Endometrium (tissue), 2 donors: ENCODE data around the gene OLFM4.
"Not testable (repeated sequence)": the region's sequence is repeated elsewhere in the genome, so short reads cannot be mapped to it uniquely, and the experiment has no call there.

Experiments
- FAIRE-seq: peaks from 2 replicates; lab custom pipeline; 2012; peaks lifted over from hg19 to GRCh38; lab: Jason Lieb, UNC
- donor health status: control.
- donor health status: control.

The OLFM4 gene, protein sequence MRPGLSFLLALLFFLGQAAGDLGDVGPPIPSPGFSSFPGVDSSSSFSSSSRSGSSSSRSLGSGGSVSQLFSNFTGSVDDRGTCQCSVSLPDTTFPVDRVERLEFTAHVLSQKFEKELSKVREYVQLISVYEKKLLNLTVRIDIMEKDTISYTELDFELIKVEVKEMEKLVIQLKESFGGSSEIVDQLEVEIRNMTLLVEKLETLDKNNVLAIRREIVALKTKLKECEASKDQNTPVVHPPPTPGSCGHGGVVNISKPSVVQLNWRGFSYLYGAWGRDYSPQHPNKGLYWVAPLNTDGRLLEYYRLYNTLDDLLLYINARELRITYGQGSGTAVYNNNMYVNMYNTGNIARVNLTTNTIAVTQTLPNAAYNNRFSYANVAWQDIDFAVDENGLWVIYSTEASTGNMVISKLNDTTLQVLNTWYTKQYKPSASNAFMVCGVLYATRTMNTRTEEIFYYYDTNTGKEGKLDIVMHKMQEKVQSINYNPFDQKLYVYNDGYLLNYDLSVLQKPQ

DNA sequence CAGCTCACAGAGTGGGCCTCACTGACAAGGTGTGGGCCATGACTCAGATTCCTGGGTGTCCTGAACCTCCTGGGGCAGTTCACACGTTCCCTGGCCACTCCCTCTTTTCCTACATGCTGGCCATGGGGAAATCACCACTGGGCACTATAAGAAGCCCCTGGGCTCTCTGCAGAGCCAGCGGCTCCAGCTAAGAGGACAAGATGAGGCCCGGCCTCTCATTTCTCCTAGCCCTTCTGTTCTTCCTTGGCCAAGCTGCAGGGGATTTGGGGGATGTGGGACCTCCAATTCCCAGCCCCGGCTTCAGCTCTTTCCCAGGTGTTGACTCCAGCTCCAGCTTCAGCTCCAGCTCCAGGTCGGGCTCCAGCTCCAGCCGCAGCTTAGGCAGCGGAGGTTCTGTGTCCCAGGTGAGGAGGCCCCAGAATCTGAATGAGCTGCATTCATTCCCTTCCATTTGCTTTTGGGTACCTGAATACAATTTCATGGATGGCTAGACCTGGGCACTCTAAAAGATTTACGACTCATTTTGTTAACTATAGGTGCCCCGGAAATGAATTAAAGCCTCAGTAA, at the start of gene OLFM4:
OLFM4 (plus strand) TSS at position 177 of the 567 bp plus-strand sequence; CDS start at position 201, 24 bp downstream.
- no peak for FAIRE-seq

DNA sequence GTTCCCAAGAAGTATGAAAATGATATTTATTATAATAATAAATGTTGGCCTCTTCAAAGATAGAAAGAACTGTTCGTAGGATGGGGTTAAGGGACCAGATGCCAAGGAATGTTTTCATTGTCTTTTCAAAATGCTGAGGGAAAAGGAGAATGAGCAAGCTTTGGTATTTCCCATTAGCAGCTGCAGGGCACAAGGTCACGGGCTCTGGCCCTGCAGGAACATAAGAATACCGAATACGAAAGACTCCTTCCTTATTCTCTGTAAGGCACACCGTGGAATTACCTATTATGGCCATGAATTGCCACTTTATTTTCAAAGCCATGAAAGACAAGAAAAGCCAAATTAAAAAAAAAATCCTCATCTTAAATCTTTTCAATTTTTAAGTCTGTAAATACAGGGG, 49.6 kb upstream of the OLFM4 start:
- FAIRE-seq: no peak

DNA sequence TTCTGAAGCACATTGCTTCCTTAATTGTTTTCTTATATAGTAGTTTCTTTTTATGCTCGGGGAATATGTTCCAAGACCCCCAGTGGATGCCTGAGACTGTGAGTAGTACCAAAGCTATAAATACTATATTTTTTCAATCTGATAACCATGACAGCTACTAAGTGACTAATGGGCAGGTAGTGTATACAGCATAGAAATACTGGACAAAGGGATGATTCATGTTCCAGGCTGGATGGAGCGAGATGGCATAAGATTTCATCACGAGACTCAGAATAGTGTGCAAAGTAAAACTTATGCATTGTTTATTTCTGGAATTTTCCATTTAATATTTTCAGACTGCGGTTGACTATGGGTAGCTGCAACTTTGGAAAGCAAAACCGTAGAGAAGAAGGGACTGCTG, 47.9 kb upstream of the OLFM4 start:
- FAIRE-seq: no peak

DNA sequence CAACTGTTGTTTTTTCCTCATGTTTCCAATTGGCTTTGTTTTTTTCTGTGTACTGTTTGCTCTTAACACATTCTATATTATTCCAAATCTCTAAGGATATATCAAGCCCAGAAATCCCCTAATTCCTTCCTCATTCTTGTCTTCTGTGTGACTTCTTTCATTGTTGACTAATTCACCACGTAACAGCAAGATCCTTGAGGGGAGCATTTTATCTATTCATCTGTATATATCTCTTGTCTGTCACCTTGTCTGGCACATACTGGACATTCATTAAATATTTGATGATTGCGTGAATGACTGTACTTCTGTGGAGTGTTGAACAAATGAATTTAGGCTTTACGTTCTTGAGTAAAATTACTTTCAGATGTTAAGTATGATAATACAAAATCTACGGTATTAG, 44.8 kb upstream of the OLFM4 start:
- no peak for FAIRE-seq

DNA sequence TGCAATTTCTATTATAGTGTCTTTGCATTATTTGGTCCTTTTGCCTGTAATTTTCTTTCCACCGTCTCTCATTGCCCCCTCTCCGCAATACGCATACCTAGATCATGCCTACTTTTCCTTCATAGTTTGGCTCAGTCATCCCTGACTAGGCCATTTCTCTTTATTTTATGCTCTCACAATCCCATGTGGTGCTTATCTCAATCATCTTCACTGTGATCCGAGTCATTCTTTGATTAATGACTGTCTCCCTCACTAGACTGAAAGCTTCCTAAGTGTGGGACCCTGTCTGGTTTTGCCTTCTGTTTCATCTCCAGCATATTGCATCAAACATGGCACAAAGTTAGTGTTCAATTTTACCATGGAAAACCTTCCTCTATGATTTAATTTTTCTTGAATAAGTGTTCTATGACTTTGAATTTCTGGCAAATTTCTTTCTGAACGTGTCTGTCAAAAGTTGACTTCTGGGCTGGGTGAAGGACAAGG, 43.7 kb upstream of the OLFM4 start:
- no peak for FAIRE-seq

DNA sequence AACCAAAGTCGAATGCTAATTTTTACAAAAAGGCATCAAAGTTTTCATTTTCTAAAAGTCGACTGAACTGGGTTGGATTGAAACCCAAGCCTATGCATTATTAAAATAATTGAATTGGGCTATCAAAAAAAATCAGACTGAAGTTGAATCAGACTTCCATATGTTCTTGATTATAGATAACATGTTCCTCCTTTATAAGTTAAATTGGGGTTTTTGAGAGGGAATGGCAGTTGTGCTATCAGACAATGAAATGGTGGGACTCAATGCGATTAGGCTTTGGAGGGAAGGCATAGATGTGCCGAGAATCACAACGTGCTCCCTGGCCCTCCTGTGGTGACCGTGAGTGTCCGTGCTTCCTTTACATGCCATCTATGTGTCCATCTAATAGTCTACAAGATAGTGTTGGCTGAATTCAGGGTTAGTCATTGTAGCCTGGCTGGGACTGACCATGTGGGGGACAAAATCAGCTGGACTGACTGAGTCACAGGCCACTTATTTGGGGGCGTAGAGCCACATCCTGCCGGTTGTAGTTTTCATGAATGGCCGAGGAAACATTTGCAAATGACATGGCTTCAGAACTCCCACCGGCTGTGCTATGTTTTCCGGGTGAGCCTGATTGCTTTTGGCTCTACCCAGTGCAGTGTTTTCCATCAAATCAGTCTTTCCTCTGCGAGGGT, 37.1 kb upstream of the OLFM4 start:
- no peak for FAIRE-seq

DNA sequence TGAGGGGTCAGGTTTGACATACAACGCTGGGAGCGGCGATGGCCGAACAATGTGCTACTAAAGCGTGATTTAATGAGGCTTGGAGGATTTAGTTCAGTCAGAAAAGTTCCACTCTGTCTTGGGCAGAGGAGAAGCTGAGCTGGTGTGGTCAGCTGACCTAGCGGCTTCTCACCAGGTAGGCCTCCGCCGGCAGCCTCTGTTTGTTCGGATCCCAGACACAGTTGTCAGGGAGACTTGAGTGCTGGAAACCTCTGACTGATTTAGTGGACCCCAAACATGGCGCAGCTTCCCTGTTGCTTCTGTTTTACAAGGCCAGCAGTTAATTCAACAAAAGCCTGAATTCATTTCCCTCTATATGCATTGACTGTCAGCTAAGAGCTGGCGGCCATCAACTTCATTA, 36.5 kb upstream of the OLFM4 start:
- no peak for FAIRE-seq

DNA sequence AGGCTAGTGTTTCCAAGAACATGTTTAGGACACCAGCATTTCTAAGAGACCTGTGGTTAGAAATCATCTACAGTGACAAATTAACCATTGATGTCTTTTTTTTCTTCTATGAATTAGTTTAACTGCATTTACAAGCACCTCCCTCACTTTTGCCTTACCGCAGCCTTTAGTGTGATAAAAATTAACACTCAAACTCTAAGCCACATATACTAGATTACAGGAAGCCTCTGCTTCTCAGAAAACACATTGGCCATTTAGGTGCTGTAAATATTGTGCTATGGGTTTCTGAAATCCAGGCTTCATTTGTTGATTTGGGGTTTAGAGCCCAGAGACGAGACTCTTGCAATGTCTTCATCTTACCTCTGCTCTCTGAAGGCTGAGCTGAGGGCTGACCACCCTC, 34.6 kb upstream of the OLFM4 start:
- FAIRE-seq: no peak

DNA sequence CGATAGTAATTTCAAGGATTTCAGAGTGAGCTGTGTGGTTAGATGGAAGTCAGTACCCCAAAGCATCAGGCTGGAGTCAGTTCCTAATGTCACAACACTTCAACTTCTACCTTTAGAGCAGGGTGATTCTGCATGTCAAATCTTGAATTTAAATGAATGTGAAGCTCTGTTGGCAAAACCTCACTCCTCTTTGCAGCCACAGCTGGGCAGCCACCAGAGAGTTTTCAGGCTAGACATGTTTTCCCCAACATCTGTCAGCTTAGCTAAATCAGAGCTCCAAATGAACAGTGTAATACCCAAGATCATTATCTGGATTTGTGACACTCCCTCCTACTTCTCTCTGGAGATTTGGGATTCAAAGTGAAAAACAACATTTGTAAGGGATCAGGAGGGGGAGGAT, 33.7 kb upstream of the OLFM4 start:
- no peak for FAIRE-seq

DNA sequence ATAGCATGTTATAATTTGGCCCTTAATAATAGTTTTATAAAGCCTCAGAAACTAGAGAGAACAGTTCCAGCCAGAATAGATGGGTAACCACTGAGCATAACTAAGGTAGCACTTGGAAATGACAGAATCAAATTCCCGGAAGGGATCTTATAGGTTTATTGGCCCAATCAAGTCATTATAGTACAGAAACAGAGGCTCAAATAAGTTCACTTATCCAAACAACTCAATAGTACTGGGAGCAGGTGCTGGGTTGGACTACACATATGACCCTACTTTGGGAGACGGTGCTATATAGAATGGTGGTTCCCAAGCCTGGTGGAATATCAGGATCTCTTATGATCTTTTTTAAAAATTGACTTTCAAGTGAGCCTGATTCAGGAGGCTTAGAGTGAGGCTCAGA, 32.7 kb upstream of the OLFM4 start:
- FAIRE-seq: no peak

DNA sequence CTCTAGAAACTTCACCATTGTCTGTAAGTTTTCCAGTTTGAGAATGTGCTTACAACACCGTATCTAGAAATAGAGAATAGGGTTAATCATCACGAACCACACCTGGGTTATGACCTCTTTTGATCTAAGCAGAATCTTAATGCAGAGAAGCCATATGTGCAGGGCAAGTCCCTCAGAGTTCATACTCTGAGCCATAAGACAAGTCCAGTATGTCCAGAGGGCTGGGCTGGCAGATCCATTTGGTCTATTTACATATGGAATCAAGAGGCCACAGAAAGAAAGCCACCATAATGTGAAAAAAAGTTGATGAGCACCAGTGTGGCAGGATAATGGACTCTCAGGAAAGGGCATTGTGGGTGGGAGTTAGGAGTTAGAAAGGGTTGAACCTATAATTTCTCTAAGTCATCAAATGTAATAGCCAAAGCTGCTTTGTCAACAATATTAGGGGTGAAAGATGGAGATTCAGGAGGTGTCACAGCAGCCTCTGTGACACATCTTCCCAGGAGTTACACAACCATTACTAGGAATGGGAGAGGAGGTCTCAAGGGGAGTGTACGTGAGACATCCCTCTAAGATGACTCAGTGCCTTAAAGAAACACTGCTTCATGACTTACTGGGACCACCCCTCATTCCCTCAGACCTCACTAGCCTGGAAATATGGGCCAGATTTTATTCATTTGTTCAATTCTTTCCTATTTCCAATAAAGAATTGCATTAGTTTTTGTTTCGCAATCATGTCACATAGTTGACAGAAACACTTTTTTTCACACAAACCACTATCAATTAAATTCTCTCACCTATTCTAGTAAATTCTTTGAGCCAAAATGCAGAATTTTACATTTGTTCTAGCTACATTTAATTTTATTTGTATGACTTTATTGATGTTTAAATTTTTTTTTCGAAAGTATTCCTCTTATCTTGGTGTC, 30.4 kb upstream of the OLFM4 start:
- no peak for FAIRE-seq

DNA sequence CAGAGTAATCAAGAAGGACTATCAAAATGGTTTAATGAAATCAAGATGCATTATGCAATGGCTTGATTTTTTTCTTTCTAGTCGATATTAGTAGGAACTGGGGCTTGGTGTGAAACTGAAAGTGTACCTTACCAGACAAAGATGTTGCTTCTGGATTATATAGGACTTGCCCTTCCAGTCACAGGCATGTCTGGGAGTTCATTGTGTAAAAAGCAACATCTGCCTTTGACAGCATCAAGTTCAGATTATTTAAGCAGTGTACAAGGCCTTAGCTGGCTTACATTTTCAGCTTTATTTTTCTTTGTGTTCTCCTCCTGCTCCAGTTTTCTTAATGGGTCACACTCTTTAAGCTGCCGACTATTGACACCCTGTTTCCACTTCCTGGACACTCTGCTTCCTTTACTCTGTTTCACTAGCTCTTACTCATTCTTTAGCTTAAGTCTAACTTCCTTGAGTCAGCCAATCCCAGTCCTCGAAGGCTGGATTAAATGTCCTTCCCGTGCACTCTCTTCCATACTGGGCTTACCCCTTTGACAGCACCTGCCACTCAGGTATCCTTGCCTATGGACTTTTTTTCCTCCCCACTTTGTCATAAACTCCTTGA, 29.4 kb upstream of the OLFM4 start:
- FAIRE-seq: no peak

DNA sequence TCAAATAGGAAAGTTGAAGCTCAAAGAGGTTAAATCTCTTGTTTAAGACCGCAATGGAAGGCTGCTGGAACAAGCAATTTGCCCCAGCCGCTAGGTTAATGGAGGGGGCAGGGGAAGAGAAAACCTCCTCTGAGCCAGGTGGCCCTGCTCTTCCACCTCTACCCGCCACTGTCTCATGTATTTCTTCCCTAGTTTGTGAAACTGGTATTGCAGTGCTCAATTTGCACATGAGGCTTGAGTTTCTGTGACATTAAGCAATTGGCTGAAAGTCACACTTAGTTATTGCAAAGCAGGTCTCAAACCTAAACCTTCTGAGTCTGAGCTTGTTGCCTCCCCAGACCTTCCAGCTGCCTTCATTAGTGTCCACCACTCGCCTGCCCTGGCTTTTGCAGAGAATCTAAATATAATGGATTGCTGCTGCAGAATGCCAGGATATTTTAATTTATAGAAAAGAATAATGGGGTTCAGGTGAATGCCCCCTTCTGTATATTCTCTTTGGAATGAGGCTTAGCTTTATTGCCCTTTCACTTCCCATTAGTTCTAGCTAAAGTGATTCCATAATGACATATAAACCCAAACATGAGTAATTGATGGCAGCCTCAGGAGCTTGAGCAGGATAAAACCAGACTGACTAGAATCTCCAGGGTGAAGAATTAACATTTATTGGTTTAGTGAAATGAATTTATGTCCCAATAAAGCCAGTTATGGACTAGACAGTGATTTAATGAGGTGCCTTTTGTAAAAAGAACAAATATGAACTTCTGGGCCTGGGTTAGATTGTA, 27.0 kb upstream of the OLFM4 start:
- FAIRE-seq: no peak

DNA sequence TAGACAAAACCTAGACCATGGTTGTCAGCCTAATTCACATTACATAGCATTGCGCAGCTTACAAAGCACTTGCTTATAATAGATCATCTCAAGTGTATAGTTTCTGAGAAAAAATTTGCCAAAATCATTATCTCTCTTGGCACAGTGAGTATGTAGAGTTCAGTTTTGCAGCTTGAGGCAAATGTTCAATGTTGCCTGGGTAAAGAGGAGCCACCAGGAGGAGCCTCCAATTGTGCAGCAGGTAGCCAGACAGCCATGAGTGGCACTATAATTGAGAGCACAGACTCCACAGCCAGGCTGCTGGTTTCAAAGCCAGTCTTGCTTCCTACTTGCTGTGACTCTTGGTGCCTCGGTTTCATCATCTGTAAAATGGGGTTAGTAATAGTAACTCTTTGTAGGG, 24.0 kb upstream of the OLFM4 start:
- no peak for FAIRE-seq

DNA sequence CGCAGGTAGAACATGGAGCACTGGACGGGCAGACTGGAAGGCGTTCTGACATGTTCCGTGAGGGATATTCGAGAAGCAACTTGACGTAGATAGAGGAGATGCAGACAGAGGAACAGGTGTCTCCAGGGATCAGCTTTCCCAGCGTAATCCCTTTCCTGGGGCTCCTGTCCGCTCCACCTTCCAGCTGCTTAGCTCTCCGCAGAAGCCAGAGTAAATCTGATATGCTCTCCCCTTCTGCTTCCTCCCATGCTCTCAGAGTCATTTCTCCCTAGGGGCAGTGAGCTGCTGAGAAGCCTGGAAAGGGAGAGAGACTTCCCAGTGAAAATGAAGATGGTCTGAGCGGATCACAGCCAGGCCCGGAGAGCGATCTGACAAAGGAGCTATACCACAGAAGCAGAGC, 23.0 kb upstream of the OLFM4 start:
- no peak for FAIRE-seq

DNA sequence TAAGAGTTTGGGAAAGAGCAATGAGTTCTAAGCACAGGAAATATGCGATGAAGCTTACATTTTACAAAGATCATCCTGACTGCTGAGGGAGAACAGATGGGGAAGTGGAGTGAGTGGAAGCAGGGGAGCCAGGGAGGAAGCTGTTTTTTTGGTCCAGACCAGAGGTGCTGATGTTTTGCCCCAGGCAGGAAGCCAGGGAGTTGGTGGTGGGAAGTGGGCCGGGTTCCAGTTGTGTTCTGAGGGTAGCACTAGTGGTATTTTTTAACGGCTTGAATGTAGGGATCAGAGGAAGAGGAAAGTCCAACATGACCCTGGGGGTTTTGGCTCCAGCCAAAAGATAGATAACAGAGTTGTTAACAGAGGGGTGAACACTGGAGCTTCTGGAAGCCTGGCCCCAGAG, 20.7 kb upstream of the OLFM4 start:
- no peak for FAIRE-seq

DNA sequence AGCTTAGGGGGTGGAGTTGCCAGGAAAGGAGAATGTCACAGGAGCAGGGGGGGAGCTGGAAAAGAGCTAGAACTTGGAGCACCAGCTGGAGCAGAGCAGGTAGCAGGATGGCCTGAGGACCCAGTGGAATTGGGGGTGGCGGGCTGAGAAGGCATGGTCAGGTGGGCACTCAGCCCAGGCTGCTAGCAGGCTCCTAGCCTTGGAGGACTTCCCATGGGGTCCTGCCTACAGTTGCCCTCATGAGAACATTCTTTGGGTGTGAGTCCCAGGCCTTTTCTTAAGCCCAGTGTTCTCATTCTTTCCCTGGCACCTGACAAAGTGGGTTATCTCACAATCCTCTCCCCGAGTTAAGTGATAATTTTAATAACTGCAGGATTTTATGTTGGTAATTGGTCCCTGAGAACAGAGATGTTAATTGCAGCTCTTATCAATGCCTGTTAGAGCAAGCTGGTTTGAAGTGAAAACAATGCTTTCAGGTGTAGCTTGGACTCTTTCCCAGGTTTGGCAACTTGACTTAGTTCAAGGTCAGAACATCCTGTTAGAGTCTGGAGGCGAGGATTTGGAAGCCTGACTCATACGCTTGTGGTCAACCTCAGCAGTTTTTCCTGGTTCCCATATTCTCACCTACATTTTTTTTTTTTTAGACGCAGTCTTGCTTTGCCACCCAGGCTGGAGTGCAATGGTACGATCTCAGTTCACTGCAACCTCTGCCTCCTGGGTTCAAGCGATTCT, 18.1 kb upstream of the OLFM4 start:
- no peak for FAIRE-seq

DNA sequence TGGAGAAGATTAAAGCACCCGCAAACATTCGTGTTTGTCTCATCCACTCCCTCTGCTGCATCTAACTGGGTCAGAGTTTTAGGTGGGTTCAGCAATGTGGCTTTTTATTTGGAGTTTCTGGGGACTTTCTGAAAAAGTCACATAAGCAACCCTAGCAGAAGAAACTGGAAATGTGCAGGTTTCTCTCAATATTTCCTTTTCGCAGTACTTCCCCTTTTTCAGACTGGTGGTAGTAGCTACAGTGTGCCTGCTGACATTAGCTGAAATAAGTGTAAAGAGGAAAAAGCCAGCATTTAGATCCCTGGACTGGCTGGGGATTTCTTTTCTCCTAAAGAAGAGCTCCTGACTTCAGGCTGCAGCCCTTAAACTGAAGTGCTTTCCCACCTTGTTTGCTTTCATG, 15.9 kb upstream of the OLFM4 start:
- no peak for FAIRE-seq

DNA sequence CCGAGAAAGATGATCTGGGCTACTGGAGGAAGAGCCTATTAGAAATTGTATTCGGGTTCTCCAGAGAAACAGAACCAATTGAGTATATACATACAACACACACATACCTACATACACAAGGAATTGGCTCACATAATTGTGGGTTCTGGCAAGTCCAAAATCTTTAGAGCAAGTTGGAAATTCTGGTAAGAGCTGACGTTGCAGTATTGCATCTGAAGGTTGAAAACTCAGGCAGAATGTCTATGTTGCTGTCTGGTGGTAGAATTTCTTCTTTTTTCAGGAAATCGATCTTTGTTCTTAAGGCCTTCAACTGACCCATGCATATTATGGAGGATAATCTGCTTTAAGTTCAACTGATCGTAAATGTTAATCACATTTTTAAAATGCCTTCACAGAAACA, 15.5 kb upstream of the OLFM4 start:
- no peak for FAIRE-seq

DNA sequence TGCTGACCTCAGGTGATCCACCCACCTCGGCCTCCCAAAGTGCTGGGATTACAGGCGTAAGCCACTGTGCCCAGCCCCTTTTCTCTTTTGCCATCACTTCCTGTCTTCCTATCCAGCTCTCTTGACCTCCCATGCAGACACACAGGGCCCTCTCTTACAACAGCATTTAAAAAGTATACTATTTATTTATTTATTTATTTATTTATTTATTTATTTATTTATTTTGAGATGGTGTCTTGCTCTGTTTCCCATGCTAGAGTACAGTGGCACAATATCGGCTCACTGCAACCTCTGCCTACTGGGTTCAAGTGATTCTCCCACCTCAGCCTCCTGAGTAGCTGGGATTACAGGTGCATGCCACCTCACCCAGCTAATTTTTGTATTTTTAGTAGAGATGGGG, 14.6 kb upstream of the OLFM4 start:
- not testable (repeated sequence) for FAIRE-seq
